ENCODE data around the gene ZNF26. TPM values are rescaled to one million over a fixed set of nuclear protein-coding genes. Genes with fewer than 3 reads are reported as not detected.

ZNF26 gene
- total and polyA plus RNA-seq, 2 of the 8 experiments (the other 6 are each of a cell fraction or from before 2014, with no cell fraction given), result 5.8 to 8.4 TPM

GRCh38 chr12:133073836-133074235 is 87.7 kb downstream of the ZNF26 start:
- Histone ChIP-seq H3K23ac (ENCODE audit: insufficient read length) (no peak overlapping the region), H3K4ac (replicated peaks; ENCODE audit: insufficient read length, low read depth, low read length) (no peak overlapping the region), H2BK12ac (ENCODE audit: low read depth, low read length) (no peak overlapping the region), H2AFZ (ENCODE audit: low read length) (no peak overlapping the region), H4K20me1 (replicated peaks in 1 of 2; ENCODE audit: control insufficient read depth in 1 of 2, insufficient read depth in 2 of 2, low read length in 2 of 2) (no peaks in the 10 kb centered on the region), H3K56ac (replicated peaks; ENCODE audit: insufficient read length, low read depth, low read length) (no peak overlapping the region), H2BK5ac (ENCODE audit: low read depth, low read length) (no peak overlapping the region), H3K9ac (replicated peaks in 1 of 4; ENCODE audit: extremely low read depth in 1 of 4, low read depth in 3 of 4, low read length in 3 of 4) (no peak overlapping the region), H3K27me3 (replicated peaks in 1 of 4; ENCODE audit: control insufficient read depth in 3 of 4, extremely low read depth in 1 of 4, insufficient read depth in 3 of 4, low read length in 3 of 4) (no peaks in the 10 kb centered on the region), H2BK20ac (ENCODE audit: low read length) (no peak overlapping the region), H2AK5ac (ENCODE audit: low read depth, low read length) (no peak overlapping the region), H3K18ac (ENCODE audit: extremely low read depth, low read length) (no peak overlapping the region), H3K79me2 (ENCODE audit: control insufficient read depth in 1 of 2, insufficient read depth in 2 of 2, low read length in 2 of 2) (no peaks in the 10 kb centered on the region), H2BK120ac (replicated peaks; ENCODE audit: low read depth, low read length) (no peak overlapping the region), H3K14ac (ENCODE audit: insufficient read length) (no peak overlapping the region), H4K8ac (ENCODE audit: extremely low read depth, insufficient read depth, low read length) (no peak overlapping the region), H3K27ac (ENCODE audit: low read depth, low read length) (no peak overlapping the region), H3K4me2 (ENCODE audit: insufficient read depth in 1 of 2, low read depth in 2 of 2, low read length in 2 of 2) (no peak overlapping the region), H3K23me2 (ENCODE audit: low read depth, low read length) (no peaks in the 10 kb centered on the region), H3K36me3 (ENCODE audit: control insufficient read depth in 2 of 4, insufficient read depth in 4 of 4, low read length in 3 of 4) (no peaks in the 10 kb centered on the region), H3K79me1 (ENCODE audit: low read depth, low read length) (no peaks in the 10 kb centered on the region), H3K9me3 (ENCODE audit: insufficient read depth in 2 of 2, low read depth in 1 of 2, low read length in 1 of 2) (peaks cover 58 to 71% of the 10 kb centered on the region in 2 experiments), H4K91ac (replicated peaks; ENCODE audit: insufficient read length, low read length) (no peak overlapping the region), H3K4me1 (replicated peaks in 1 of 4; ENCODE audit: control insufficient read depth in 3 of 4, insufficient read depth in 4 of 4, low read length in 3 of 4) (no peaks in the 10 kb centered on the region), H2BK15ac (ENCODE audit: low read length) (no peak overlapping the region), H3K4me3 (ENCODE audit: extremely low read depth in 1 of 4, insufficient read depth in 2 of 4, low read depth in 3 of 4, low read length in 4 of 4) (no peak overlapping the region), H4K5ac (ENCODE audit: insufficient read length, low read depth, low read length) (no peak overlapping the region)
- no peak for FAIRE-seq
- no peak for DNase-seq (ENCODE audit: low read depth in 1 of 2, low spot score in 2 of 2)
- TF ChIP-seq TAF7 (optimal IDR thresholded peaks at IDR 0.05; ENCODE audit: borderline replicate concordance, low read depth, low read length), result no peak
- no peak for TF ChIP-seq NANOG (IDR thresholded peaks at IDR 0.05; ENCODE audit: insufficient read depth, low read depth, low read length, poor library complexity, severe bottlenecking)
- TF ChIP-seq CBX8 (IDR thresholded peaks at IDR 0.05; ENCODE audit: borderline replicate concordance, low read depth, low read length), result no peak
- TF ChIP-seq BCL11A (IDR thresholded peaks at IDR 0.05; ENCODE audit: low read depth in 2 of 2, low read length in 2 of 2), result no peak
- no peak for TF ChIP-seq JUND (IDR thresholded peaks at IDR 0.05; ENCODE audit: low read length)
- TF ChIP-seq CHD1 (IDR thresholded peaks at IDR 0.05; ENCODE audit: low read depth, low read length), result no peak
- no peak for TF ChIP-seq RXRA (IDR thresholded peaks at IDR 0.05; ENCODE audit: insufficient read depth, low read depth, low read length)
- no peak for TF ChIP-seq POLR2AphosphoS5 (IDR thresholded peaks at IDR 0.05; ENCODE audit: low read depth, low read length)
- no peak for TF ChIP-seq BRCA1 (IDR thresholded peaks at IDR 0.05; ENCODE audit: low read depth, low read length)
- TF ChIP-seq MAX (IDR thresholded peaks at IDR 0.05), result no peak
- no peak for TF ChIP-seq ATF3 (IDR thresholded peaks at IDR 0.05; ENCODE audit: insufficient read depth, low read depth, low read length)
- TF ChIP-seq BACH1 (IDR thresholded peaks at IDR 0.05; ENCODE audit: low read length), result no peak
- WGBS, 2 experiments (ENCODE audit: extremely low coverage in 1 of 2, insufficient coverage in 1 of 2, insufficient read length in 1 of 2, insufficient replicate concordance in 2 of 2, low coverage in 1 of 2, low lambda C conversion rate in 2 of 2, missing lambda C conversion rate in 1 of 2), result 81% methylated on average over 2 of the region's 2 CpGs; no CpG with 5 or more reads in 1 of the 2 experiments
- ChIA-PET POLR2A (ENCODE audit: partially characterized antibody) (no interaction called here), CTCF (ENCODE audit: partially characterized antibody) (no interaction called here)

Data from H1 (cell line).